Tibial nerve (tissue), 4 donors: Measurements from ENCODE around the gene EVPL. TPM values are rescaled to one million over a fixed set of nuclear protein-coding genes. Genes with fewer than 3 reads are reported as not detected.

Experiments used
- DNase-seq, 2 donors: peaks; one replicate each; pipeline ENCODE4 v3.0.0-alpha.2; 2019; ENCODE audit warnings: low spot score in 2 of 2
- H3K27ac ChIP-seq, 4 donors: fragments of 200-600 bp; sonication (generic) in 3 of 4; one replicate each; pipeline ENCODE4 v1.5.1; 2017 to 2019; ENCODE audit warnings: mild to moderate bottlenecking in 1 of 4
- H3K27me3 ChIP-seq, 2 donors: fragments of 200-600 bp; sonication (generic) in 1 of 2; one replicate each; pipeline versions ENCODE4 v1.5.1 to v1.6.0; 2017 to 2019
- H3K36me3 ChIP-seq, 3 donors: fragments of 200-600 bp; sonication (generic); one replicate each; pipeline ENCODE4 v1.5.1; 2018 to 2019
- H3K4me1 ChIP-seq, 4 donors: fragments of 200-600 bp; sonication (generic) in 3 of 4; one replicate each; pipeline ENCODE4 v1.5.1; 2017 to 2019
- H3K4me3 ChIP-seq, 4 donors: fragments of 200-600 bp; sonication (generic) in 3 of 4; one replicate each; pipeline ENCODE4 v1.5.1; 2017 to 2019; ENCODE audit warnings: mild to moderate bottlenecking in 1 of 4, moderate library complexity in 1 of 4
- H3K9me3 ChIP-seq, 4 donors: fragments of 200-600 bp; sonication (generic) in 3 of 4; one replicate each; pipeline ENCODE4 v1.5.1; 2017 to 2019
- EP300 ChIP-seq, 2 donors: sonication (generic); formaldehyde crosslinking; IDR thresholded peaks; one replicate each; pipeline ENCODE4 v1.6.1; 2017; ENCODE audit warnings: antibody characterized with exemption in 2 of 2, mild to moderate bottlenecking in 1 of 2
- POLR2A ChIP-seq, 2 donors: fragments of 450-650 bp; IDR thresholded peaks; one replicate each; pipeline ENCODE4 v1.6.1; 2017; ENCODE audit warnings: antibody characterized with exemption in 2 of 2, mild to moderate bottlenecking in 2 of 2, moderate library complexity in 2 of 2
- WGBS, 2 donors: methylation state at CpG; one replicate each; pipeline ENCODE4 v1.1.5; 2018; 5-methylcytosine and 5-hydroxymethylcytosine counted together
- total RNA-seq, 4 donors: library from RNA; depleted of rRNA; stranded (reverse); fragments of >200 nt; gene quantifications; one replicate each; pipeline ENCODE4 v1.1.0, GENCODE V29; 2016
- TF ChIP-seq, protein P1 (sequence below), 5 experiments: fragments of 200-600 bp in 3 of 5; fragments of 450-650 bp in 2 of 5; sonication (generic) in 3 of 5; IDR thresholded peaks; one replicate each; pipeline ENCODE4 v1.5.1; 2016 to 2019; ENCODE audit warnings: antibody characterized with exemption in 5 of 5, mild to moderate bottlenecking in 3 of 5, moderate library complexity in 2 of 5

Gene EVPL
- total RNA-seq, 4 donors from 2014 or later, result 0.98 to 3.0 (median 2.1) TPM; not detected in 1

DNA sequence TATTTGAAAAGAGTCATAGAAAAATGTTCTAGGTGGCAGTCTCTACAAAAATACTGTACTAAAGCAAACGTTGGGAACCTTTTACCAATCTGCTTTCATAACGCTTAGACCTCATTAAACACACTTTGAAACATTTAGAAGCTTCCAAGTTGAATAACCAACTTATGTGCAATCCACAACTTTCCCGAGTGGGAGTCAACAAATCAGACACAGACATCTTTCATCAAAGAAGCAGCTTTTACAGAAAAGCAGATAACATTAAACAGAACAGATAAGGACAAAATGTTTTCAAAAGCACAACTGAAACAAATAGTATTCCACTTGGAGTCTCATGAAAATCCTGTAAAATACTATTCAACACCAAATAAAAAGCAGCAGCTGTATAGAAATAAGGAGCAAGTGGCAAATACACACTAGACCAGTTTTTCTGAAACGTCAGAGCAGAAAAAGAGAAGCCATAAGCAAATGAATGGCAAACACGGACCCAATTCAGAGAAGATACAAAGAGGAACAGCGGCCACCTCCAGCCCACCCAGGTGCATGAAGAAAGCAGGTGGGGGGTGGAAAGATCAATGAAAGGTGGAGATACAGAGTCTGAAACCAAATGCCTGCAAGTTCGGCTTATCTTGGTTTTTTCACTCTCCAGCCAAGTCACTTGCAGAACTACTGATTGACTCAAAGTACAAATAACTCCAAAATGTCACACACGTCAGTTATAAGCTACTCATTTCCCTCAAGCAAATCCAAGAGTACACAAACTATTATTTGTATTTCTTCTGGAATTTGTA is 67.9 kb downstream of the EVPL start:
- Histone ChIP-seq H3K36me3 (peaks cover 0 to 45% (median 9%) of the 10 kb centered on the region in 3 donors), H3K27ac (no peak overlapping the region), H3K4me1 (peaks cover 0 to 6% (median 0%) of the 10 kb centered on the region in 4 donors), H3K27me3 (no peaks in the 10 kb centered on the region), H3K9me3 (no peaks in the 10 kb centered on the region), H3K4me3 (no peak overlapping the region)
- WGBS, 2 donors, result 54 to 60% methylated on average over 8 of the region's 8 CpGs
- TF ChIP-seq, protein P1, sequence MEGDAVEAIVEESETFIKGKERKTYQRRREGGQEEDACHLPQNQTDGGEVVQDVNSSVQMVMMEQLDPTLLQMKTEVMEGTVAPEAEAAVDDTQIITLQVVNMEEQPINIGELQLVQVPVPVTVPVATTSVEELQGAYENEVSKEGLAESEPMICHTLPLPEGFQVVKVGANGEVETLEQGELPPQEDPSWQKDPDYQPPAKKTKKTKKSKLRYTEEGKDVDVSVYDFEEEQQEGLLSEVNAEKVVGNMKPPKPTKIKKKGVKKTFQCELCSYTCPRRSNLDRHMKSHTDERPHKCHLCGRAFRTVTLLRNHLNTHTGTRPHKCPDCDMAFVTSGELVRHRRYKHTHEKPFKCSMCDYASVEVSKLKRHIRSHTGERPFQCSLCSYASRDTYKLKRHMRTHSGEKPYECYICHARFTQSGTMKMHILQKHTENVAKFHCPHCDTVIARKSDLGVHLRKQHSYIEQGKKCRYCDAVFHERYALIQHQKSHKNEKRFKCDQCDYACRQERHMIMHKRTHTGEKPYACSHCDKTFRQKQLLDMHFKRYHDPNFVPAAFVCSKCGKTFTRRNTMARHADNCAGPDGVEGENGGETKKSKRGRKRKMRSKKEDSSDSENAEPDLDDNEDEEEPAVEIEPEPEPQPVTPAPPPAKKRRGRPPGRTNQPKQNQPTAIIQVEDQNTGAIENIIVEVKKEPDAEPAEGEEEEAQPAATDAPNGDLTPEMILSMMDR (IDR thresholded peaks at IDR 0.05), result no peak
- no peak for TF ChIP-seq EP300 (IDR thresholded peaks at IDR 0.05)
- TF ChIP-seq POLR2A (IDR thresholded peaks at IDR 0.05), result no peak
- no peak for DNase-seq

Other genes with a start within 250 kb of the EVPL start
- 10 to 100 TPM; 30.2 to 53.4 (median 36.2) TPM for gene UNK, start 242.5 kb downstream of the EVPL start, total RNA-seq
- gene UNC13D, start 182.9 kb downstream of the EVPL start, total RNA-seq, result 10 to 100 TPM; 10.5 to 53.1 (median 22.6) TPM
- 10 to 100 TPM; 63.5 to 79.7 (median 71.0) TPM for gene WBP2, start 172.0 kb downstream of the EVPL start, total RNA-seq
- gene TRIM47, start 148.7 kb downstream of the EVPL start, total RNA-seq, result 10 to 100 TPM; 47.4 to 79.0 (median 57.0) TPM
- 10 to 100 TPM; 40.2 to 68.1 (median 41.5) TPM for gene TRIM65, start 130.4 kb downstream of the EVPL start, total RNA-seq
- gene MRPL38, start 122.4 kb downstream of the EVPL start, total RNA-seq, result 100 to 1,000 TPM in 1 of 4 donors, 10 to 100 TPM in 3; 56.8 to 118 (median 76.2) TPM
- gene FBF1, start 86.3 kb downstream of the EVPL start, total RNA-seq, result 10 to 100 TPM; 19.9 to 32.4 (median 25.7) TPM
- gene ACOX1, start 48.1 kb downstream of the EVPL start, total RNA-seq, result 10 to 100 TPM; 33.7 to 44.4 (median 39.1) TPM
- gene TEN1, start 48.1 kb downstream of the EVPL start, total RNA-seq, result 10 to 100 TPM in 2 of 4 donors, 1 to 10 TPM in 2; 8.6 to 22.2 (median 11.5) TPM
- 10 to 100 TPM in 1 of 4 donors, 1 to 10 TPM in 3; 3.8 to 12.3 (median 5.9) TPM for gene CDK3, start 26.5 kb downstream of the EVPL start, total RNA-seq
- 10 to 100 TPM; 51.5 to 58.6 (median 53.5) TPM for gene SRP68, start 45.2 kb upstream of the EVPL start, total RNA-seq
- not detected for gene GALR2, start 47.5 kb upstream of the EVPL start, total RNA-seq
- gene ZACN, start 51.9 kb upstream of the EVPL start, total RNA-seq, result not detected
- 10 to 100 TPM; 51.7 to 87.3 (median 75.1) TPM for gene EXOC7, start 76.5 kb upstream of the EVPL start, total RNA-seq
- not detected for gene FOXJ1, start 113.9 kb upstream of the EVPL start, total RNA-seq
- gene RNF157, start 213.2 kb upstream of the EVPL start, total RNA-seq, result 10 to 100 TPM; 11.1 to 18.9 (median 15.2) TPM
- 10 to 100 TPM; 12.7 to 26.9 (median 20.4) TPM for gene UBALD2, start 238.0 kb upstream of the EVPL start, total RNA-seq